HG03139 (cell line): Measurements from ENCODE around the gene PPIL6.

ENCODE experiments used
- ATAC-seq: cut with Tn5 transposase; IDR thresholded peaks from one replicate; pipeline ENCODE4 v1.9.1; 2021; ENCODE audit not compliant: unreplicated experiment

The PPIL6 gene

GRCh38 chr6:109440331-109441068 lies at the start of gene PPIL6, which contains the start of gene SMPD2:
Gene PPIL6 (minus strand): TSS chr6:109440628. CDS start chr6:109440590, 38 bp downstream.
Gene SMPD2 (plus strand): TSS chr6:109440724. CDS start chr6:109441122, 398 bp downstream.
- ATAC-seq = peak; percentile 69

GRCh38 chr6:109488001-109488400 lies 47.6 kb upstream of the PPIL6 start:
- no peak for ATAC-seq

- ATAC-seq = no peak
Observed at GRCh38 chr6:109486068-109486467, 45.6 kb upstream of the PPIL6 start.

- no peak for ATAC-seq
Observed at GRCh38 chr6:109485266-109485935, 45.0 kb upstream of the PPIL6 start.

- no peak for ATAC-seq
Observed at GRCh38 chr6:109484122-109484521, 43.7 kb upstream of the PPIL6 start.

- ATAC-seq = no peak
Observed at GRCh38 chr6:109483735-109484057, 43.3 kb upstream of the PPIL6 start.

- ATAC-seq = peak; percentile 80
Observed at GRCh38 chr6:109482905-109483734, 42.7 kb upstream of the PPIL6 start, which contains the start of gene ZBTB24. Gene ZBTB24 (minus strand): TSS chr6:109483219. CDS start chr6:109482026, 1,193 bp downstream.

- ATAC-seq = no peak
Observed at GRCh38 chr6:109480993-109481480, 40.6 kb upstream of the PPIL6 start.

GRCh38 chr6:109478841-109479624 lies 38.6 kb upstream of the PPIL6 start:
- no peak for ATAC-seq

GRCh38 chr6:109478222-109478805 lies 37.9 kb upstream of the PPIL6 start:
- ATAC-seq = no peak

GRCh38 chr6:109477725-109478124 lies 37.3 kb upstream of the PPIL6 start:
- ATAC-seq = no peak

- ATAC-seq = no peak
Observed at GRCh38 chr6:109477184-109477583, 36.8 kb upstream of the PPIL6 start.

GRCh38 chr6:109475625-109476024 lies 35.2 kb upstream of the PPIL6 start:
- no peak for ATAC-seq

- ATAC-seq = no peak
Observed at GRCh38 chr6:109474995-109475394, 34.6 kb upstream of the PPIL6 start.

- no peak for ATAC-seq
Observed at GRCh38 chr6:109473120-109473519, 32.7 kb upstream of the PPIL6 start.

GRCh38 chr6:109472132-109472995 lies 31.9 kb upstream of the PPIL6 start:
- ATAC-seq = peak; percentile 51

- no peak for ATAC-seq
Observed at GRCh38 chr6:109471105-109471810, 30.8 kb upstream of the PPIL6 start.

GRCh38 chr6:109469591-109470189 lies 29.3 kb upstream of the PPIL6 start:
- no peak for ATAC-seq
